ENCODE measurements around the gene PKP2.

GRCh38 chr12:32854097-32854496 lies 42.5 kb downstream of the PKP2 start:
- TF ChIP-seq EZH2phosphoT487 (IDR thresholded peaks at IDR 0.05; ENCODE audit: borderline replicate concordance, low read depth, low read length): no peak
- TF ChIP-seq CTCF (conservative IDR thresholded peaks at IDR 0.05; ENCODE audit: low read length): no peak

Data from OCI-LY7 (cell line).